Hepatocyte (in vitro differentiated cells): ENCODE measurements around the gene SLC26A11.

Experiments
- EZH2 ChIP-seq: fragments of 200-600 bp; sonication (generic); IDR thresholded peaks from 2 replicates; pipeline ENCODE4 v1.6.1; 2016; ENCODE audit warnings: antibody characterized with exemption, mild to moderate bottlenecking, borderline replicate concordance
- TF ChIP-seq, protein P1 (sequence below): fragments of 200-600 bp; sonication (generic); IDR thresholded peaks from 2 replicates; pipeline ENCODE4 v1.5.1; 2016; ENCODE audit warnings: antibody characterized with exemption, mild to moderate bottlenecking; ENCODE audit not compliant: poor library complexity

DNA sequence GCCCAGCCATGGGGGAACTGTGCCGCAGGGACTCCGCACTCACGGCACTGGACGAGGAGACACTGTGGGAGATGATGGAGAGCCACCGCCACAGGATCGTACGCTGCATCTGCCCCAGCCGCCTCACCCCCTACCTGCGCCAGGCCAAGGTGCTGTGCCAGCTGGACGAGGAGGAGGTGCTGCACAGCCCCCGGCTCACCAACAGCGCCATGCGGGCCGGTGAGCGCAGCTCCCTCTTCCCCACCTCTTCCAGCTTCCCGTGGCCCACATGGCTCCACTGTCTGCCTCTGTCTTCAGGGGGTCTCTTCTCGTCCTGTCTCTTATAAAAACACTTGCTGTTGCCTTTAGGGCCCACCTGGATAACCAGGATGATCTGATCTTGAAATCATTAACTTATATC is 38.8 kb upstream of the SLC26A11 start:
- TF ChIP-seq EZH2 = no peak
- TF ChIP-seq, protein P1, sequence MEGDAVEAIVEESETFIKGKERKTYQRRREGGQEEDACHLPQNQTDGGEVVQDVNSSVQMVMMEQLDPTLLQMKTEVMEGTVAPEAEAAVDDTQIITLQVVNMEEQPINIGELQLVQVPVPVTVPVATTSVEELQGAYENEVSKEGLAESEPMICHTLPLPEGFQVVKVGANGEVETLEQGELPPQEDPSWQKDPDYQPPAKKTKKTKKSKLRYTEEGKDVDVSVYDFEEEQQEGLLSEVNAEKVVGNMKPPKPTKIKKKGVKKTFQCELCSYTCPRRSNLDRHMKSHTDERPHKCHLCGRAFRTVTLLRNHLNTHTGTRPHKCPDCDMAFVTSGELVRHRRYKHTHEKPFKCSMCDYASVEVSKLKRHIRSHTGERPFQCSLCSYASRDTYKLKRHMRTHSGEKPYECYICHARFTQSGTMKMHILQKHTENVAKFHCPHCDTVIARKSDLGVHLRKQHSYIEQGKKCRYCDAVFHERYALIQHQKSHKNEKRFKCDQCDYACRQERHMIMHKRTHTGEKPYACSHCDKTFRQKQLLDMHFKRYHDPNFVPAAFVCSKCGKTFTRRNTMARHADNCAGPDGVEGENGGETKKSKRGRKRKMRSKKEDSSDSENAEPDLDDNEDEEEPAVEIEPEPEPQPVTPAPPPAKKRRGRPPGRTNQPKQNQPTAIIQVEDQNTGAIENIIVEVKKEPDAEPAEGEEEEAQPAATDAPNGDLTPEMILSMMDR = no peak
